GM12878 (cell line): Measurements from ENCODE around the gene PRM1. TPM values are rescaled to one million over a fixed set of nuclear protein-coding genes. Genes with fewer than 3 reads are reported as not detected.

Experiments
- ATAC-seq: fragments of 200-7000 bp; cut with Tn5 transposase; 3 replicates; pipeline ENCODE4 v1.9.1; 2020; ENCODE audit warnings: mild to moderate bottlenecking, moderate library complexity
- BruUV-seq: library from RNA; stranded (reverse); fragments of 400-500 nt; replicated peaks from 2 replicates; lab custom pipeline; 2021; lab: Mats Ljungman, UMichigan
- CTCF ChIA-PET: fragments of 300-600 bp; sonication (Branson Sonifier 250); formaldehyde crosslinking; extraction: SDS; loops from one replicate; lab custom pipeline; 2021; ENCODE audit warnings: inconsistent platforms; lab: Yijun Ruan, JAX
- POLR2A ChIA-PET: fragments of 350-600 bp; formaldehyde crosslinking; extraction: SDS; loops from one replicate; lab custom pipeline; 2021; ENCODE audit warnings: inconsistent platforms; lab: Charles Lee
- RAD21 ChIA-PET: fragments of 300-600 bp; sonication (Branson Sonifier 250); formaldehyde crosslinking; loops from one replicate; lab custom pipeline; 2023; ENCODE audit warnings: antibody characterized with exemption; ENCODE audit not compliant: unreplicated experiment; lab: Charles Lee
- SMC1A ChIA-PET: fragments of 300-600 bp; sonication (Branson Sonifier 250); formaldehyde crosslinking; loops from one replicate; lab custom pipeline; 2023; ENCODE audit not compliant: unreplicated experiment, uncharacterized antibody; lab: Charles Lee
- DNase-seq: peaks from one replicate; pipeline ENCODE4 v3.0.0-alpha.2; 2011; ENCODE audit warnings: low read depth, low spot score
- FAIRE-seq: peaks from 3 replicates; lab custom pipeline; 2011; peaks lifted over from hg19 to GRCh38; lab: Jason Lieb, UNC
- H2AFZ ChIP-seq: 2 replicates; pipeline ENCODE4 v1.6.0; 2011; ENCODE audit warnings: low read depth, low read length, control low read depth; ENCODE audit not compliant: control insufficient read depth
- H3K27ac ChIP-seq: 2 replicates; pipeline ENCODE4 v1.5.1; 2011; ENCODE audit warnings: control low read depth; ENCODE audit not compliant: control insufficient read depth, insufficient read depth
- H3K27me3 ChIP-seq, 2 experiments: replicated peaks in 1 of 2; 2 replicates each; pipeline versions ENCODE4 v1.6.0 to v1.6.1; 2011; ENCODE audit warnings: low read length in 1 of 2; ENCODE audit not compliant: control insufficient read depth in 2 of 2, insufficient read depth in 2 of 2
- H3K36me3 ChIP-seq, 2 experiments: 2 replicates each; pipeline ENCODE4 v1.5.1; 2011; ENCODE audit warnings: low read length in 1 of 2; ENCODE audit not compliant: control insufficient read depth in 2 of 2, insufficient read depth in 2 of 2
- H3K4me1 ChIP-seq: 2 replicates; pipeline ENCODE4 v1.6.1; 2011; ENCODE audit warnings: mild to moderate bottlenecking, low read length, moderate library complexity, mixed read lengths; ENCODE audit not compliant: control insufficient read depth, insufficient read depth
- H3K4me2 ChIP-seq: 2 replicates; pipeline ENCODE4 v1.6.0; 2011; ENCODE audit warnings: control low read depth; ENCODE audit not compliant: control insufficient read depth, insufficient read depth
- H3K4me3 ChIP-seq: fragments of 200-600 bp; sonication (generic); 2 replicates; pipeline ENCODE4 v1.5.1; 2016
- H3K79me2 ChIP-seq: 2 replicates; pipeline ENCODE4 v1.6.0; 2011; ENCODE audit warnings: low read length; ENCODE audit not compliant: control insufficient read depth, insufficient read depth
- H3K9ac ChIP-seq: 2 replicates; pipeline ENCODE4 v1.8.0; 2011; ENCODE audit warnings: low read length, control low read depth, mixed read lengths; ENCODE audit not compliant: control insufficient read depth, insufficient read depth
- H3K9me3 ChIP-seq: replicated peaks from 3 replicates; pipeline ENCODE4 v1.5.1; 2011; ENCODE audit warnings: mild to moderate bottlenecking, low read length; ENCODE audit not compliant: control insufficient read depth, insufficient read depth
- H4K20me1 ChIP-seq: 2 replicates; pipeline ENCODE4 v1.6.0; 2011; ENCODE audit not compliant: control insufficient read depth, insufficient read depth
- CHD2 ChIP-seq: IDR thresholded peaks from 2 replicates; pipeline ENCODE4 v1.6.1; 2011; ENCODE audit warnings: low read depth, low read length, improper control_type of control experiment, borderline replicate concordance
- DPF2 ChIP-seq: fragments of 450-650 bp; IDR thresholded peaks from 2 replicates; pipeline ENCODE4 v1.6.1; 2017; ENCODE audit warnings: mild to moderate bottlenecking
- HDAC2 ChIP-seq: fragments of 200-600 bp; sonication (generic); IDR thresholded peaks from 2 replicates; pipeline ENCODE4 v1.6.1; 2017
- JUNB ChIP-seq: IDR thresholded peaks from 2 replicates; pipeline ENCODE4 v1.6.1; 2016; ENCODE audit warnings: antibody characterized with exemption, mild to moderate bottlenecking
- JUND ChIP-seq: IDR thresholded peaks from 2 replicates; pipeline ENCODE4 v1.6.1; 2012; ENCODE audit warnings: low read depth, mild to moderate bottlenecking, low read length, improper control_type of control experiment, moderate library complexity
- MEF2B ChIP-seq: fragments of 450-650 bp; IDR thresholded peaks from 2 replicates; pipeline ENCODE4 v1.6.1; 2018; ENCODE audit warnings: mild to moderate bottlenecking, moderate library complexity; ENCODE audit not compliant: partially characterized antibody, poor library complexity, severe bottlenecking
- RAD21 ChIP-seq: IDR thresholded peaks from 2 replicates; pipeline ENCODE4 v1.6.1; 2011; ENCODE audit warnings: mild to moderate bottlenecking, low read depth, low read length, moderate library complexity; ENCODE audit not compliant: insufficient read depth
- RBBP5 ChIP-seq: fragments of 200-600 bp; sonication (generic); conservative IDR thresholded peaks from 2 replicates; pipeline ENCODE4 v1.6.1; 2016
- SMARCA5 ChIP-seq: fragments of 450-650 bp; IDR thresholded peaks from 2 replicates; pipeline ENCODE4 v1.6.1; 2017; ENCODE audit warnings: mild to moderate bottlenecking
- SUZ12 ChIP-seq: fragments of 200-600 bp; sonication (generic); IDR thresholded peaks from one replicate; pipeline ENCODE4 v1.6.1; 2018; ENCODE audit warnings: antibody characterized with exemption, mild to moderate bottlenecking; ENCODE audit not compliant: unreplicated experiment
- TCF3 ChIP-seq: IDR thresholded peaks from 2 replicates; pipeline ENCODE4 v1.6.1; 2012; ENCODE audit warnings: low read depth, mild to moderate bottlenecking, low read length, borderline replicate concordance; ENCODE audit not compliant: insufficient read depth
- ZNF217 ChIP-seq: fragments of 450-650 bp; IDR thresholded peaks from 2 replicates; pipeline ENCODE4 v1.6.1; 2017; ENCODE audit warnings: antibody characterized with exemption, mild to moderate bottlenecking
- ZNF24 ChIP-seq: fragments of 450-650 bp; IDR thresholded peaks from 2 replicates; pipeline ENCODE4 v1.6.1; 2017; ENCODE audit warnings: antibody characterized with exemption, mild to moderate bottlenecking
- ZNF622 ChIP-seq: fragments of 450-650 bp; IDR thresholded peaks from 2 replicates; pipeline ENCODE4 v1.6.1; 2017; ENCODE audit warnings: mild to moderate bottlenecking, inconsistent platforms
- WGBS: methylation state at CpG from one replicate; pipeline ENCODE4 v1.1.6; 2016; ENCODE audit warnings: low lambda C conversion rate; ENCODE audit not compliant: insufficient replicate concordance, insufficient coverage; ENCODE audit errors: missing lambda C conversion rate; 5-methylcytosine and 5-hydroxymethylcytosine counted together
- in situ Hi-C: fragments of 300-500 bp; cut with MboI; formaldehyde crosslinking; loops from 9 replicates; pipeline ENCODE4 v1.14.3; 2018; ENCODE audit warnings: mixed read lengths
- intact Hi-C: fragments of 100-400 bp; cut with micrococcal nuclease; formaldehyde crosslinking; loops from one replicate; pipeline ENCODE4 v1.14.2; 2022; ENCODE audit not compliant: unreplicated experiment
- polyA plus RNA-seq, 11 experiments: library from polyadenylated mRNA; depleted of rRNA in 4 of 11; unstranded in 6 of 11; stranded (reverse) in 5 of 11; fragments of >200 nt; fragmentation: Nextera tagmentation in 4 of 11; fragmentation: Illumina TruSeq in 1 of 11; extraction: Ambion mirVana in 4 of 11; extraction: Trizol in 1 of 11; gene quantifications; 1 replicate in 1 of 11; 2 replicates in 10 of 11; pipeline versions ENCODE4 v1.2.1 to v1.2.3, GENCODE V29; 2011 to 2016; ENCODE audit warnings: inconsistent platforms in 2 of 11, missing spikeins in 2 of 11, low read depth in 1 of 11
- total RNA-seq, 4 experiments: library from RNA; depleted of rRNA in 3 of 4; stranded (reverse); fragments of >200 nt in 3 of 4; fragmentation: Illumina TruSeq in 1 of 4; extraction: Trizol in 1 of 4; gene quantifications; 2 replicates each; pipeline versions ENCODE4 v1.2.1 to v1.2.3, GENCODE V29; 2013 to 2021
- TF ChIP-seq, protein P1 (sequence below), 3 experiments: IDR thresholded peaks in 2 of 3; conservative IDR thresholded peaks in 1 of 3; 2 replicates each; pipeline ENCODE4 v1.5.1; 2011; ENCODE audit warnings: low read depth in 3 of 3, low read length in 3 of 3, mild to moderate bottlenecking in 3 of 3, control low read depth in 2 of 3, moderate library complexity in 2 of 3, inconsistent platforms in 1 of 3, mixed read lengths in 1 of 3; ENCODE audit not compliant: control insufficient read depth in 2 of 3, insufficient read depth in 1 of 3; ENCODE audit errors: extremely low read depth in 1 of 3
- TF ChIP-seq, protein P2 (sequence below): fragments of 450-650 bp; IDR thresholded peaks from 2 replicates; pipeline ENCODE4 v1.6.1; 2018; ENCODE audit warnings: mild to moderate bottlenecking, low read depth, moderate library complexity; ENCODE audit not compliant: partially characterized antibody

Gene PRM1
- total and polyA plus RNA-seq, 10 of the 15 experiments (the other 5 are each of a cell fraction or from before 2014, with no cell fraction given), result 0.20 TPM; not detected in 9

DNA sequence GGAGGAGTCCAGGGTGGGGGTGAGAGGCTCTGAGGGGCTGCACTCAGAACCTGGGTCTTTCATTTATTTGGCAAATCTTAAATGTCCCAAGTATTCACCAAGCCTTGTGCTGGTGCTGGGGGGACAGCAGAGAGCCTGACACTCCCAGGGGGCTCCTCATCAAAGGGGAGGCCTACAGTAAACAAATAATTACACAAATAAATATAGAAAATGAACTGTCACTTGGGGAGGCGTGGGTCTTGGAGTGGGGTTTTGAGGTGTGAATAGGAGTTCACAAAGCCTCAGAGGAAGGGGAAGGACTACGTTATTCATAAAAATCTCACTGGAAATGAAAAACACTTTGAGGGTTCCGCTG lies 15.2 kb upstream of the PRM1 start (continued):
- TF ChIP-seq, protein P1, sequence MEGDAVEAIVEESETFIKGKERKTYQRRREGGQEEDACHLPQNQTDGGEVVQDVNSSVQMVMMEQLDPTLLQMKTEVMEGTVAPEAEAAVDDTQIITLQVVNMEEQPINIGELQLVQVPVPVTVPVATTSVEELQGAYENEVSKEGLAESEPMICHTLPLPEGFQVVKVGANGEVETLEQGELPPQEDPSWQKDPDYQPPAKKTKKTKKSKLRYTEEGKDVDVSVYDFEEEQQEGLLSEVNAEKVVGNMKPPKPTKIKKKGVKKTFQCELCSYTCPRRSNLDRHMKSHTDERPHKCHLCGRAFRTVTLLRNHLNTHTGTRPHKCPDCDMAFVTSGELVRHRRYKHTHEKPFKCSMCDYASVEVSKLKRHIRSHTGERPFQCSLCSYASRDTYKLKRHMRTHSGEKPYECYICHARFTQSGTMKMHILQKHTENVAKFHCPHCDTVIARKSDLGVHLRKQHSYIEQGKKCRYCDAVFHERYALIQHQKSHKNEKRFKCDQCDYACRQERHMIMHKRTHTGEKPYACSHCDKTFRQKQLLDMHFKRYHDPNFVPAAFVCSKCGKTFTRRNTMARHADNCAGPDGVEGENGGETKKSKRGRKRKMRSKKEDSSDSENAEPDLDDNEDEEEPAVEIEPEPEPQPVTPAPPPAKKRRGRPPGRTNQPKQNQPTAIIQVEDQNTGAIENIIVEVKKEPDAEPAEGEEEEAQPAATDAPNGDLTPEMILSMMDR (IDR thresholded peaks at IDR 0.05 in 2 of 3, conservative IDR thresholded peaks at IDR 0.05 in 1 of 3; ENCODE audit: control insufficient read depth in 2 of 3, extremely low read depth in 1 of 3, insufficient read depth in 1 of 3, low read depth in 3 of 3, low read length in 3 of 3), result no peak
- TF ChIP-seq JUNB (no peak), RBBP5 (no peak), SUZ12 (no peak), ZNF24 (no peak), HDAC2 (no peak), ZNF622 (no peak)

DNA sequence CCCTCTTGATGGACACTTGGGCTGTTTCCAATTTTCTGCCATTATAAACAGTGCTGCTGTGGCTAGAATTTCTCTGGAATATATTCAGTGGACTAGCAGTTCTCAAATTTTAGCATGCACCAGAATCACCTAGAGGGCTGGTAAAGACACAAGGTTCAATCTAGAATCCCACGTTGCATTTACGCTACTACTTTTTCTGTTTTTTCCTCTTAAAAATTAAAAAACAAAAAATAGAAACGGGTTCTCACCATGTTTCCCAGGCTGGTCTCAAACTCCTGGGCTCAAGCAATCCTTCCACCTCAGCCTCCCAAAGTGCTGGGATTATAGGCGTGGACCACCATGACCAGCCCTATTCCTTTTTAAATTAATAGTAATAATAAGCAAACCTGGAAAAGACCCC lies 14.5 kb upstream of the PRM1 start:
- Histone ChIP-seq H3K4me2 (no peak overlapping the region), H3K9ac (no peak overlapping the region), H3K4me1 (peaks cover 48% of the 10 kb centered on the region), H4K20me1 (no peaks in the 10 kb centered on the region), H3K79me2 (no peaks in the 10 kb centered on the region; the same call in 1 of the 2 replicates), H3K9me3 (no peaks in the 10 kb centered on the region), H2AFZ (no peak overlapping the region), H3K27ac (no peak overlapping the region), H3K36me3 (no peaks in the 10 kb centered on the region), H3K4me3 (no peak overlapping the region), H3K27me3 (no peaks in the 10 kb centered on the region)
- in situ Hi-C loops, result no loop called here
- 86% methylated on average over 4 of the region's 4 CpGs for WGBS
- FAIRE-seq (no peak), DNase-seq (no peak), ATAC-seq (no peak)
- no TSS peak for BruUV-seq
- ChIA-PET SMC1A (interaction anchor here (1.0 to 6.5 kb wide), 3 partner anchors 10 to 51 kb away, joined by 3 to 40 read pairs (median 5); no protein-coding TSS in a partner anchor), POLR2A (interaction anchor here (5.3 kb wide), 1 partner anchor 15 kb away, joined by 85 read pairs; no protein-coding TSS in a partner anchor), CTCF (interaction anchor here (0.9 to 7.4 kb wide), 4 partner anchors 14 to 76 kb away, joined by 3 to 104 read pairs (median 46); partner anchors contain the start of gene SOCS1), RAD21 (interaction anchor here (2.0 to 6.8 kb wide), 2 partner anchors 15 to 27 kb away, joined by 4 to 206 read pairs; partner anchors contain the start of gene TNP2)
- intact Hi-C loops, result loop anchor here (5.0 kb wide), 2 partner anchors 93 to 218 kb away; no protein-coding TSS in a partner anchor
- no peak for TF ChIP-seq JUND
- no peak for TF ChIP-seq MEF2B
- no peak for TF ChIP-seq DPF2
- no peak for TF ChIP-seq SMARCA5
- TF ChIP-seq TCF3, result no peak
- TF ChIP-seq ZNF217, result no peak
- TF ChIP-seq, protein P2, sequence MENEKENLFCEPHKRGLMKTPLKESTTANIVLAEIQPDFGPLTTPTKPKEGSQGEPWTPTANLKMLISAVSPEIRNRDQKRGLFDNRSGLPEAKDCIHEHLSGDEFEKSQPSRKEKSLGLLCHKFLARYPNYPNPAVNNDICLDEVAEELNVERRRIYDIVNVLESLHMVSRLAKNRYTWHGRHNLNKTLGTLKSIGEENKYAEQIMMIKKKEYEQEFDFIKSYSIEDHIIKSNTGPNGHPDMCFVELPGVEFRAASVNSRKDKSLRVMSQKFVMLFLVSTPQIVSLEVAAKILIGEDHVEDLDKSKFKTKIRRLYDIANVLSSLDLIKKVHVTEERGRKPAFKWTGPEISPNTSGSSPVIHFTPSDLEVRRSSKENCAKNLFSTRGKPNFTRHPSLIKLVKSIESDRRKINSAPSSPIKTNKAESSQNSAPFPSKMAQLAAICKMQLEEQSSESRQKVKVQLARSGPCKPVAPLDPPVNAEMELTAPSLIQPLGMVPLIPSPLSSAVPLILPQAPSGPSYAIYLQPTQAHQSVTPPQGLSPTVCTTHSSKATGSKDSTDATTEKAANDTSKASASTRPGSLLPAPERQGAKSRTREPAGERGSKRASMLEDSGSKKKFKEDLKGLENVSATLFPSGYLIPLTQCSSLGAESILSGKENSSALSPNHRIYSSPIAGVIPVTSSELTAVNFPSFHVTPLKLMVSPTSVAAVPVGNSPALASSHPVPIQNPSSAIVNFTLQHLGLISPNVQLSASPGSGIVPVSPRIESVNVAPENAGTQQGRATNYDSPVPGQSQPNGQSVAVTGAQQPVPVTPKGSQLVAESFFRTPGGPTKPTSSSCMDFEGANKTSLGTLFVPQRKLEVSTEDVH, result no peak
- no peak for TF ChIP-seq RAD21
- no peak for TF ChIP-seq CHD2
